Fibroblast of skin of scalp (primary cell): ENCODE data around the gene NME3. TPM values are rescaled to one million over a fixed set of nuclear protein-coding genes. Genes with fewer than 3 reads are reported as not detected.
"Not testable (repeated sequence)": the region's sequence is repeated elsewhere in the genome, so short reads cannot be mapped to it uniquely, and the experiment has no call there.

Experiments
- DNase-seq: peaks from one replicate; pipeline ENCODE4 v3.0.0-alpha.2; 2013
- polyA plus RNA-seq, 2 experiments: library from polyadenylated mRNA; unstranded; fragments of 120-200 nt; gene quantifications; one replicate each; pipeline ENCODE4 v1.2.1, GENCODE V29; 2013; ENCODE audit not compliant: insufficient read length in 2 of 2

NME3 gene
- 23.8 TPM for polyA plus RNA-seq (2013, experiment 1 of 2; ENCODE audit: insufficient read length)
- polyA plus RNA-seq (2013, experiment 2 of 2; ENCODE audit: insufficient read length): 22.6 TPM

DNA sequence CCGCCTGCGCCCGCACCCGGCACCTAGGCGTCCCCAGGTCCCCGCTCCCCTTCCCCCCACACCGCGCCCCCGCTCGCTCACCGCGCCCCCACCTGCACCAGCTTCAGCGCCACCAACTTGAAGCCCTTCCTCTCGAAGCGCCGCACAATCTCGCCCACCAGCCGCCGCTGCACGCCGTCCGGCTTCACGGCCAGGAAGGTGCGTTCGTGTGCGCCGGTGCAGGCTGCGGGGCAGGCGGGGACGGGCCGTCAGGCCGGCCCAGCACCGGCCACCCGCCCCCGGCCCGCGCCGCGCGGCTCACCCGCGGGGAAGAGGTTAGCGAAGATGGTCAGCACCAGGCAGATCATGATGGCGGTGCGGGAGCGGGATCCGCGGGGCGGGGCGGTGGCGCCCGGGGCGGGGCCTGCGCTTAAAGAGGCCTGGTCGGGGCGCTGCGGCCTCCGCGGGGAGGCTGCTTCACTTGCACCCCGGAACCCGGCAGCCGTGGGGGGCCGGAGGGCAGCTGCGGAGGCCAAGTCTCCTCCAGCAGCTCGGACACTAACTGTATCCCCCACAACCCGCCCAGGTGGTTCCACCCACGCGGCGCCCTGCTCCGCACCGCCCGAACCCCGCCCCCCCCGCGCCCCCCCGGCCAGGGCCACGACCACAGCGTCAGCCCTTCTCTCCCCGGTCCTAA lies at the start of gene NME3:
Gene NME3, minus strand, starts transcription at position 356 of the 676 bp plus-strand sequence. Its CDS starts 9 bp downstream, at position 347.
- peak; percentile 56 for DNase-seq

DNA sequence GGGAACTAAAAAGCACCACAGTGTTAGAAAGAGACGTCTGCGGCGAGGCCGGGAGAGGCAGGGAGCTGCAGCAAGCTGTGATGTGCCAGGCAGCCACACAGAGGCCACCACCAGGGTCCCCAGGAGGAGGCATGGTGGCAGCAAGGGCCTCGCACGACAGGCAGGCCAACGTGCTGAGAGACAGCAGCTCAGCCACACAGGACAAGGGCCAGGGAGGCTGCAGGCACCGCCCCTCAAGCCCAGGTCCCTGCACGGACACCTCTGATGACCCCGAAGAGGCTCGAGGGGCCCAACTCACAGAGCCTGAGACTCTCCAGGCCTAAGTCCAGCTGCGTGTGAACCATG lies 49.6 kb upstream of the NME3 start:
- no peak for DNase-seq

DNA sequence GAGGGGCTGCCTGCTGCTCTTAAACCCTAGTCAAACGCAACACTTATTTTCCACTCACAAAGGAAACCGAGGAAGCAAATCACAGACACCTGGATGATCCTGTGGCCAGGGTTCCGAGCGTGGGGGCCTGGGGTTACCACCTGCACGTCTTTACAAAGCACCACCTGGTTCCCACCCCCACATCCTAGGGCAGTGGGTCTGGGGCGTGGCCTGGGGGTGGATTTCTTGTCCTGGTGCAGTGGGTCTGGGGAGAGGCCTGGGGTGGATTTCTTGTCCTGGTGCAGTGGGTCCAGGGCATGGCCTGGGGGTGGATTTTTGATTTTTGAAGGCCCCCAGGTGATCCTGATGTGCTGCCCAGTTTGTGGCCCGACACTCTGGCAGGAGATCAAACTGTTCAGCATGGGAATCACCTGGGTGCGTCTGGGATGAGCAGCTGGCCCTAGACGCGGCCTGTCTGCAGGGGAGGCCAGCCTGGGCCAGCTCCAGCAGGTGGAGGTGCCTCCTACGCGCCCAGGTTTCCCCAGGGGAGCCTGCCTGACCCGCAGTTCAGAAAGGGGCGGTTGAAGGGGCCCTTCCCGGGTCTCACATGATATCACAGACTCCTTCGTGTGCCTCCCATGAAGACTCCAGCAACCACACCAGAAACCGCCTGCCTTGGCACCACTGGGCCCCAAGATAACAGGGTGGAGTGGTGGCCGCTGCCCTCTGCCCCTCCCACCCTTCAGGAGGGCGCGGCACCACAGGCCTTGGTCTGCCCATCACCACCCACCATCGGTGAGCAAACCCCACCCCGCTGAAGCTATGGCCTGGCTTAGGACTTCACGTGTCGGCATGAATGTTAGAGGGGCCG lies 49.0 kb upstream of the NME3 start:
- no peak for DNase-seq

DNA sequence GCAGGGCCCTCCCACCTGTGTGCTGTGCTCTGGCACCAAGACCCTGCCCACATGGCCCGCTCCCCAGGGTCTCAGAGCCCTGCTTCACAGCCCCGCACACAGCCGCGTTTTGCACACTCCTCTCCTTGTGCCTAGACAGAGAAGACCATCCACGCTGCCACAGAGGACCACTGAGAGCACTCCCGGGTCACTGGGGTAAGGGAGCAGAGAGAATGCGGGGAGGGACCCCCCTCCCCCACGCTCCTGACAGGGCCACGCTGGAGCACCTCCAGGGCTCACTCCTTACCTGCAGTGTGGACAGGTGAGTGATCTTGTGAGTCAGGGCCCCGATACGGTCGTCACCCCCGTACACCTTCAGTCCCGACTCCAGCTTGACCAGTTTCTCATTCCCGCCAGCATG lies 48.3 kb upstream of the NME3 start:
- no peak for DNase-seq

DNA sequence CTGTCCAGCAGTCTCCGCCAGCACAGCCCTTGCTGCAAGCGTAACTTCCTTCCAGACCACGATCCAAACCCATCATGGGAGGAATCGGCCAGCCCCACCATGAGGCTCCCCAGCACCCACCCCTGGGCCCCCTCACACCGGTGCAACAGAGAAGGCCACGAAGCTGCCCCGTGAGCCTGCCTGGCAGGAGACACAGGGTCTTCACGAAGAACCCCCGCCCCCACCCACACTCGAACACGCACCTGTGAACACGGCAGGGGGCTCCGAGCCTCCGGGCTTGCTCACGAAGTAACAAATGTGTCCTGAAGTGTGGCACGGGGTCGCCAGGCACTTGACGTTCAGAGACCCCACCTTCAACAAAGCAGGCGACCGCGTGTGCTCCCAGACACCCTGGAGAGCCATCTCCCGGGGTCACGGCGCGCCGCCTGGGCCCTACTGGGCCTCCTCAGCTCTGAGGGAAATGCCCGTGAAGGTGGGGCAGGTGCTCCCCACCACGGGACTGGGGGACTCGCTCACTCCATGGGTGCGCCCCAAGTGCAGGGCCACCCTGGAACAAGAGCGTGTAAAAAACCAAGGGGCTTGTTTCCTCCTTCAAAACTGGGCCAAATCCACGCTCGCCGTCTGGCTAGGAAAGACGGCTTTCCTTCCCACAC lies 47.7 kb upstream of the NME3 start:
- no peak for DNase-seq

DNA sequence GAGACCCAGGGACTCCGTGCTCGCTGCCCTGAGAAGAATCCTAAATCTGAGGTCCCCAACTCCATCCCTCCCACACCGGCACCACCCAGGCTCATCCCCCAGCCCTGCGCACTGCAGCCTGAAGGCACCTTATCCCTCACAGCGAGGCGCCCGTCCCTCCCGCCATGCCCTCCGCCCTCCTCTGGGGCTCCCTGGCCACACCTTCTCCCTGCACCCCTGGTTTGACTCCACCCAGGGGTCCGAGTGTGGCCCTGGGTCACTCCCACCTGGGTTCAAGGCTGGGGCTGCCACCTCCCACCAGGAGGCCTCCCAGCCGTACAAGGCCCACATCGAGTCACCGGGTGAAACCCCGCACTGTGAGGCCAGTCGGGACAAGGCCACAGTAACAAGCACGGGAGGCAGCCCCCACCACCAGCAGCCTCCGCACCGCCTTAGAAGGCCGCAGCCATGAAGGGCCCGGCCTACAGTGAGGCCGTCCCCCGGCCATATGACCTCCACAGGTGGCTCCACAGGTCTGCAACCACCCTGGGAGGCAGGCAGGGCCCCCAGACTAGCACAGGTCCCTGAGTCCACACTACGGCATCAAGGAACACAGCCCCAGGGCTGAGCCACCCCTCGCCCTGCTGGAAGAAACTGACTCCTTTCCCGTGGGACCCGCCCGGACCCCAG lies 47.0 kb upstream of the NME3 start:
- no peak for DNase-seq

DNA sequence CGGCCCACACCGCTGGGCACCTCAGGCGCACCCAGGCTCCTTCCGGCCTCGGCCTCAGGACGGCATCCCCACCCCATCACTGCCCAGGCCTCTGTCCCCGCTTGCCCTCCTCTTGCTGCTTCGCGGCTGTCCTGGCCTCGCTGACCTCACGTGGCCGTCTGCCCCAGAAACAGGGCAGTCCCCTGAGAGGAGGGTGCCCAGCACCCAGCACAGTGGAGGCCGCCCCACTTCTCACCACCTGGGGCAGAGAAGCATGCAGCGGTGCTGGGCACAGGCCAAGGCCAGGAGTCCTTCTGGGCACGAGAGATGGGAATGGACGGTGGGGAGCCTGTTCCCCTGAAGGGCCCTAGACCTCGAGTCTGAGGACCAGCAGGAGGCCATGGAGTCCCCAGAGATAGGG lies 46.4 kb upstream of the NME3 start:
- DNase-seq: no peak

DNA sequence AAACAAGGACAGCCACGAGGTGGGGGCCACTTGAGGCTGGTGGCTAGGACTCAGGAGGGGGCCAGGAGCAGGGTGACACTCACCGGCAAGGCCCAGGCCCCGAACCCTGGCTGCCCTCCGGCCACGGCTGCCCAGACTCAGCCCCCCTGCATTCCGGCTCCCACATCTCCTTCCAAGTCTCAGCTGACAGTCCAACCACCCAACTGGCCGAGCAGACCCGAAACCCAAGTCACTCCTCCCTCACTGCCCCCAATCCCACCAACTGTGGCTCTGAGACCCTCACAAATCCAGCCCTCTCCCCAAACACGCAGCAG lies 45.9 kb upstream of the NME3 start:
- no peak for DNase-seq

DNA sequence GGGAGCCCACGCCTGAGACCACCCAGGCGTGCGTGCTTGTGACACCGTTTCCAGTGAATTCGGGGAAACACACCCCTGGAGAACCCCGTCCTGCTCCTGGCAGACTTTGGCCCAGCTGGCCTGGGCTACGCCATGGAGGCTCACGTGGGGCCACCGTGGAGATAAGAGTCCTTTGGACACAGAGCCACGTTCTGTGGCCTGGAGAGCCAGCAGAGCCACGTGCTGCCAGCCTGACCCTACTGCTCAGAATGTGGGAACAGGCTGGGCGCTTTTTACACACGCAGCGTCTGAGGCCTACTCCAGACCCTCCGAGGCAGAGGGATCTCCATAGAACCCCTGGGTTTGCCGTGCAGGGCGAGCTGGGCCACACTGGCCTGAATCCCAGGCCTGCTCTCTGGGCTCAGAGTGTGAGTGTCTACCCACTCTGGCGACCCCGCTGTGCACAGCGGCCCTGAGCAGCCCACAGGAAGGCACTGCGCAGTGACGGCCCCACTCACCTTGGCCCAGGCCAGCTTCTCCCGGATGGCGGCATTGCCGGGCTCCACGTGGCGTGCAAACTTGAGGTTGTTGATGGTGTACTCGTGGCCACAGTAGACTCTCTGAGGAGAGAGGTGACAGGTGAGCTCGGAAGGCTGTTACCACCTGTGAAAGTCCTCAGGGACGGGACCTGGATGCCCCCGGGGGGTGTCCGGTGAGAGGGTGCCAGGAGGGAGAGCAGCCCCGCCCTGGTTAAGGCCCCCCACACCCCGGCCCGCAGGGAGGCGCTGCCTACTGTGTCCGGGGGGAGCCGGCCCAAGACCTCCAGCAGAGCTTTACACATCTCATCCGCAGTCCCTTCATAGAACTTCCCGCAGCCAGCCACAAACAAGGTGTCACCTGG lies 45.3 kb upstream of the NME3 start:
- no peak for DNase-seq

DNA sequence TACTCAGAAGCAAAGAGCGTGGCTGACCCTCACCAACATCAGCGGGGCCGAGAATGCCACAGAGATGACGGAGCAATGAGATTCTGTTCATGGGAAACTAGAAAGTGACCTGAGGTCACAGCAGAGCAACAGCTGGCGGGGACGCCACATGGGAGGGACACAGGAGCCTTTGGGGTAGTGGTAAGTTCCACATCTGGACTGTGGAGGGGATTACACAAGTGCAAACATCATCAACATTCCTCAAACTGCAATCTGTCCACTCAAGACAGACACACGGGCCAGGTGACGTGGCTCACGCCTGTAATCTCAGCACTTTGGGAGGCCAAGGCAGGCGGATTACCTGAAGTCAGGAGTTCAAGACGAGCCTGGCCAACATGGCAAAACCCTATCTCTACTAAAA lies 44.1 kb upstream of the NME3 start:
- DNase-seq: no peak

DNA sequence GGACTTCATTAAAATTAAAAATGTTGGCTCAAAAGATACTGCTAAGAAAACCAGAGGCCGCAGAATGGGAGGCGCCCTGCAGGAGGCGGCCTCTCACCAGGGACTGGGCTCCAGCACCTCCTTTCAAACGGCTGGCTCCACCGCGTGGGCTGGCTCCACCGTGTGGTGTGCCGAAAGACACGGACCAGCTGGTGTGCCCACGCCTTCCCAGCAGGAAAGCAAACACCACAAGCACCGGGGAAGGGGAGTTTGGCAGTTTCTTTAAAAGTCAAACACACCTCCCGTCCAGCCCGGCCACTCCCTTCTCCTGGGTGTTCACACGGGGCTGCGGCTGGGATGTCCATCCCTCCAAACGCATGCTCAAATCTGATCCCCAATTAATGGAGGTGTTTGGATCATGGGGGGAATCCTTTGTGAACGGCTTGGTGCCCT lies 41.4 kb upstream of the NME3 start:
- DNase-seq: peak; percentile 57

DNA sequence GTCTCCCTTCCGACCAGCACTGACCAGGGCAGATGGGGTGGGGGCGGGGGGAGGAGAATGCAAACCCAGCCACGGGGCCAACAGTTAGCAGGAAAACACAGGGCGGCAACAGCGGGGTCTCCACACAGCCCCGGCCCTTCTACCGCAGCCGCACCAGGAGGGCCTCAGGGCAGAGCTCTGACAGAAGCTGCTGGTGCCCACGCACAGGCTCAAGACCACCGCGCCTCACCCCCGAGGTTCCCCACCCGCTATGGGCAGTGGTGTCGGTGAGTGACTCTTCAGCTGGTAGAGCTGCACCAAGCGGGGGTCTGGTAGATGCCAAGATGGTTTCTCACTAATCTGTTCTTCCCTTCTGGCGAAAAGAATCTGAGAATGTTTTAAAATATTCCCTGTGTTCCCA lies 39.2 kb upstream of the NME3 start:
- no peak for DNase-seq

DNA sequence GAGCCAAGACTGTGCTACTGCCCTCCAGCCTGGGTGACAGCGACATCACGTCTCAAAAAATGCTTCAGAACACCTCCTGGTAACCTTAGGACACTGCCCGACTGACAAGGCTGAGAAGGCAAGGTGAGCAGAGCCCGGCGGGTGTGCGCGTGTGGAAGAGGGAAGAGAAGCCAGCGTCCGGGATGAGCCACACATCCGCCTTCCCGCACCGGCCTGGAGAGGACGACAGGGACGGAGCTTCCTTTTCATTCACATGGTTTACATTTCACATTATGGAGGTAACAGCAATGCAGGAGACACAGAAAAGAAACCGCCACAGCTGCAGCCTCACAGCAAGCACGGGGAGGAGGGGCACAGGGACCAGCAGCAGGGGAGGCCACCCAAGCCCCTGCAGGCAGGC lies 38.8 kb upstream of the NME3 start:
- no peak for DNase-seq

DNA sequence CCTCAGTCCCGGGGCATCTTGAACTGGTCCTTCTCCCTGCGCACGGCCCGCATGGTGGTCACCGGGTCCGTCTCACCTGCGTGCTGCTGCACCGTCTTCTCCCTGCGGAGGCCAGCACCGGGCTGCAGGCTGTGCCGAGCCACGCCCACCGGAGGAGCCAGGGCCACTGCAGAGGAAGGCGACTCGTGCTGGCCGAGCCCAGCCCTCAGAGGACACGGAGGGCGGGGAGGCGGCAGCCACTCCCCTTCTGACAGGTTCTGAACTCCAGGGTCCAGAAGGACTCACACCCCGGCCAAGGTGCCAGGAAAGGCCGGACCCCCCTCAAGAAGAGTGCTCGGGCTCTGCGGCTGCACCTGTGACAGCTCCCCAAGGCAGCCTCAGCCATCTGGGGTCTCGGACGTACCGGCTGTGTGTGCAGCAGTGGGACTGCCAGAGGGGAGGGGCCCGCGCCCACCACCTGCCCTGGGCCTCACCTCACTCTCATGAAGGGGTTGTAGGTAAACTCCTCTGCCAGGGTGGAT lies 38.0 kb upstream of the NME3 start:
- DNase-seq: no peak

DNA sequence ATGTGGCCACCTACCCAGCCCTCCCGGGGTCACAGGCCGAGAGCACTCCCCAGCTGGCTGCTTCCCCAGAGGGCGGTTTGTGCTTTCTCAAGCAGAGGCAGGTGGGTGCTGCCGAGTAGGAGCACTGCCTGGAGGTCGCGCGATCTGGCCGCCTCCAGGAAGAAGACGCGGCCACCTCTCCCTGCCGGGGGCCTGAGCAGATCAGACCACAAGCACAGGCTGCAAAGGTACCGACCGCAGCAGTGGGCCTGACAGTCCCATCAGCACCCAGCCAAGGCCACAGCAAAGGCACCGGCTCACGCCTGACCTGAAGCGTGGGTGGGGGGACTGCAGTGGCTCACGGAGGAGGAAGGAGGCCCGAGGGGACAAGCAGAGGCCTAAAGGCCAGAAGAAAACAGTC lies 37.3 kb upstream of the NME3 start:
- no peak for DNase-seq

DNA sequence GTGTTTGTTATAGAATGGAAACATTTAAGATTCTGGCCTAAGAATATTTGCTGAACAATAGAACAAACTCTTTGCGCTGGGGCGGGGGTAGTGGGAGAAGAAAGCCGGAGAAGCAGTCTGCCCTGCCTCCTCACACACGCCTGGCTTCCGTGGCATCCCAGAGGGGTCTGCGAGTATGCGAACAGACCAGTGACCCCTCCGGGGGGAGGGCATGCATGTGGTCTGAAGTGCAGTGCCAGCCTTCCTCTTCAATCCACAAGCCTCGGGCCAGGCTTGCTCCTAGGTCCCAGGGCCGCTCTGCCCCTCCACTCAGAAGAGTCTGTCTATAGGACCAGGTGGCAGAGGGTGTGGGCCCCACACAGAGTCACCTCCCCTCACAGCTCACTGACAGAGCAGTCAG lies 36.3 kb upstream of the NME3 start:
- DNase-seq: no peak

DNA sequence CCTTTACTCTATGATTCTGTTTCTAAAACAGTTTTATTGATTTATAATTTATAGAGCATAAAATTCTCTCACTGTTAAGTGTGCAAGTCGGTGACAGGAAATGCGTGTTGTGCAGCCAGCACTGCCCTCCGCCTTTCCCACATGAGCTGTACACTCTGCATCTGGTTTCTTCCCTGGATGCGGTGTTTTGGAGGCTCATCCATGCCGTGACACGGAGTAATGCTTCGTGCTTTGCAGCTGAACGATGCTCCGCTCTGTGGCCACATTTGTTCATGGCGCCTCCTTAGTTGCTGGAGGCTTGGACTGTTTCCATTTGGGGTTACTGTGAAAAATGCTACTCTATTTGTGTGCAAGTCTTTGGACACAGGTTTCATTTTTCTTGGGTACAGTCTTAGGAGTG lies 29.4 kb upstream of the NME3 start:
- DNase-seq: no peak

DNA sequence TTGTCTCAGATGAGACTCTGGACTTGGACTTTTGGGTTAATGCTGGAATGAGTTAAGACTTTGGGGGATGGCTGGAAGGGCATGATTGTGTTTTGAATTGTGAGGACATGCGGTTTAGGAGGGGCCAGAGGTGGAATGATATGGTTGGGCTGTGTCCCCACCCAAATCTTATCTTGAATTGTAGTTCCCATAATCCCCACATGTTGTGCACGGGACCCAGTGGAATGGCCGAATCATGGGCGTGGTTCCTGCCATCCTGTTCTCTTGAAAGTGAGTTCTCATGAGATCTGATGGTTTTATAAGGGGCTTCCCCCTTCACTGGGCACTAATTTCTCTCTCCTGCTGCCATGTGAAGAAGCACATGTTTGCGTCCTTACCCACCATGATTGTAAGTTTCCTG lies 27.9 kb upstream of the NME3 start:
- not testable (repeated sequence) for DNase-seq

DNA sequence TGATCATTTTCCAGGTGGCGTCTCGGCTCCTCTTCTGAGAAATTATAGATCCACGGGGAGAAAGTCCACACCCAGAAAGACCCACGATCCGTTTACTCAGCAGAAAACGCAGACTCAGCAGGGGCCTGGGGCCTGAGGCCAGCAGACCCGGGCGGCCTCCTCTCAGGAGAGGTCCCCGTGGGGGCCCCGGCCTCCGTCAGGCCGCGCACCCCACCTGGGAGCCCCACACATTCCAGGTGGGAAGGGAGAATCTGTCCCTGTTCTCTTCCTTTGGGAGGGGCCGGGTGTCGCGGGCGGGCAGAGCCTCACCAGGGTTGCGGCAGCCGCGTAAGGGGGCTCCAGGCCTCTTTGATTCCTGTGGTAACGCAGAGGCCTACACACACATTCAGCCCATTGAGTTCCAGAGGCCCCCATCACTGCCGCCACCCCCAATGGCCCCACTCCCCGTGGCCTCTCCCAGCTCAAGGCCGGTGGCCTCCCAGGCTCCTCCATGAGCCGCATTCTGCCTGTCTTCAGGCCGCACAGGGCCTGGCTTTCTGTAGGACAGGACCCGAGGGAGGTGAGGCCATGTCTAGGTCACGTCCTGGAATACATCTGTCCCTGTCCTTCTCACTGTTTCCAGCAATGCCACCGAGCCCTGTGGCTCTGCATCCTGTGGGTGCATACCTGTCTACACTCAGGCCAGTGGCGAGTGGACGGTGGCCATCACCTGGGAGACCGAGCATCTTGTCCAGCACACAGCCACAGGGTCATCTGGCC lies 23.7 kb upstream of the NME3 start:
- no peak for DNase-seq

DNA sequence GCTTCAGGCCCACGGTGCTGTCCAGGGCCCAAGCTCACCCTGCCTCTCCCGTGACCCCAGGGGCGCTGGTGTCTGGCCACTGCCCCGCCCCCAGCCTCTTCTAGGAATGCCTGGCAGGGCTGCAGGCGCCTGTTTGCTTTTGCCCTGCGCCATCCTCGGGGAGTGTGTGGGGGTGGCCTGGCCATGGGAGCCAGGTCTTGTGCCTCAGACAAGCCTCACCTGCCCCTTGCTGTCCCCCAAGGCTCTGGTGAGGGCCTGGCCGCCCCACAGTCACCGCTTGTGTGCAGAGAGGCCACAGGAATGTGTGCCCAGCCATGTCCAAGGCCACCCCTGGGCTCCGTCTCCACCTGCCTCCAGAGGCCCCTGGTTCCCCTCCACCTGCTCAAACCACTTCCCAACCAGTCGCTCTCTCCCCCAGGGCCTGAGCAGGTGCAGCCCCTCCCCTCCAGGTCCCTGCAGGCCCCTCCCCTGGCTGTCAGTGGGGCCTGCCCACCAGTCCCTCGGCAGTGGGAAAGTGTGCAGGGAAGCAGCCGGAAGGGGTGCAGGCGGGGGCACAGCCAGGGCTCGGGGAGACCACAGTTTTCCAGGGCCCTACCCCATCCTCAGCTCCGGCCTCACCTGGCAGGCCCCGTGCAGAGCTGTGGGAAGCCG lies 23.0 kb upstream of the NME3 start:
- DNase-seq: no peak
